GM18873 (cell line): ENCODE data around the gene MTX1.
"Not testable (repeated sequence)": the region's sequence is repeated elsewhere in the genome, so short reads cannot be mapped to it uniquely, and the experiment has no call there.

Source experiments
- ATAC-seq: cut with Tn5 transposase; IDR thresholded peaks from one replicate; pipeline ENCODE4 v1.9.1; 2021; ENCODE audit warnings: mild to moderate bottlenecking, moderate library complexity, moderate number of reproducible peaks; ENCODE audit not compliant: unreplicated experiment, low FRiP score

Gene MTX1

GRCh38 chr1:155208541-155209311, at the start of gene MTX1:
MTX1 (plus strand) TSS chr1:155208695; CDS start chr1:155208805, 110 bp downstream.
- ATAC-seq: peak; percentile 58

- no peak for ATAC-seq
Observed at GRCh38 chr1:155158991-155159390, 49.5 kb upstream of the MTX1 start.

GRCh38 chr1:155160128-155160527, 48.4 kb upstream of the MTX1 start:
- ATAC-seq: no peak

GRCh38 chr1:155162631-155163030, 45.9 kb upstream of the MTX1 start:
- not testable (repeated sequence) for ATAC-seq

- ATAC-seq: not testable (repeated sequence)
Observed at GRCh38 chr1:155163785-155164184, 44.7 kb upstream of the MTX1 start.

- ATAC-seq: not testable (repeated sequence)
Observed at GRCh38 chr1:155164625-155165024, 43.9 kb upstream of the MTX1 start.

- no peak for ATAC-seq
Observed at GRCh38 chr1:155166051-155166470, 42.4 kb upstream of the MTX1 start.

- no peak for ATAC-seq
Observed at GRCh38 chr1:155166471-155167165, 41.9 kb upstream of the MTX1 start.

- ATAC-seq: no peak
Observed at GRCh38 chr1:155167166-155168104, 41.1 kb upstream of the MTX1 start.

- ATAC-seq: not testable (repeated sequence)
Observed at GRCh38 chr1:155168105-155168445, 40.4 kb upstream of the MTX1 start.

GRCh38 chr1:155168456-155169210, 39.9 kb upstream of the MTX1 start:
- ATAC-seq: no peak

- no peak for ATAC-seq
Observed at GRCh38 chr1:155169541-155169940, 39.0 kb upstream of the MTX1 start.

GRCh38 chr1:155170101-155170785, 38.3 kb upstream of the MTX1 start:
- ATAC-seq: no peak

GRCh38 chr1:155170806-155171205, 37.7 kb upstream of the MTX1 start:
- ATAC-seq: no peak

GRCh38 chr1:155171836-155172731, 36.4 kb upstream of the MTX1 start:
- ATAC-seq: no peak

GRCh38 chr1:155172732-155173477, 35.6 kb upstream of the MTX1 start, which contains the start of gene KRTCAP2:
KRTCAP2 (minus strand) TSS chr1:155173304; CDS start chr1:155173224, 80 bp downstream.
- peak; percentile 64 for ATAC-seq

GRCh38 chr1:155173478-155174323, 34.8 kb upstream of the MTX1 start, which contains the start of gene TRIM46:
TRIM46 (plus strand) TSS chr1:155173849; CDS start chr1:155173967, 118 bp downstream.
- no peak for ATAC-seq
